B cell (primary cell): ENCODE measurements around the gene RAB11FIP5. TPM values are rescaled to one million over a fixed set of nuclear protein-coding genes. Genes with fewer than 3 reads are reported as not detected.

Experiments used
- ATAC-seq: fragments of 200-7000 bp; cut with Tn5 transposase; one replicate; pipeline ENCODE4 v1.10.0; 2021; ENCODE audit warnings: low read depth, mild to moderate bottlenecking, moderate number of reproducible peaks, moderate library complexity
- CTCF ChIA-PET: fragments of 350-600 bp; sonication (Branson Sonifier 250); formaldehyde crosslinking; loops from one replicate; lab custom pipeline; 2021; ENCODE audit warnings: antibody characterized with exemption, inconsistent platforms; lab: Charles Lee
- POLR2A ChIA-PET: fragments of 350-600 bp; sonication (Branson Sonifier 250); formaldehyde crosslinking; loops from one replicate; lab custom pipeline; 2021; ENCODE audit warnings: antibody characterized with exemption; lab: Charles Lee
- DNase-seq: peaks from one replicate; pipeline ENCODE4 v3.0.0; 2013
- H2AFZ ChIP-seq: 2 replicates; pipeline ENCODE4 v1.6.1; 2012; ENCODE audit warnings: mild to moderate bottlenecking, low read depth, low read length; ENCODE audit not compliant: insufficient read depth, poor library complexity, severe bottlenecking
- H3K27ac ChIP-seq, 2 donors: 1 replicate in 1 of 2; 2 replicates in 1 of 2; pipeline ENCODE4 v1.5.1; 2012 to 2013; ENCODE audit warnings: low read length in 2 of 2, mild to moderate bottlenecking in 2 of 2, moderate library complexity in 1 of 2
- H3K27me3 ChIP-seq, 4 experiments: fragments of 200-600 bp in 1 of 4; sonication (generic) in 1 of 4; replicated peaks in 1 of 4; 1 replicate in 2 of 4; 2 replicates in 2 of 4; pipeline versions ENCODE4 v1.6.1 to v1.7.0; 2013 to 2016; ENCODE audit warnings: low read length in 3 of 4, mild to moderate bottlenecking in 2 of 4, mixed read lengths in 1 of 4, moderate library complexity in 1 of 4; ENCODE audit not compliant: insufficient read depth in 4 of 4, control insufficient read depth in 3 of 4; ENCODE audit errors: control extremely low read depth in 1 of 4
- H3K36me3 ChIP-seq, 2 experiments: replicated peaks in 1 of 2; 1 replicate in 1 of 2; 2 replicates in 1 of 2; pipeline versions ENCODE4 v1.6.1 to v1.7.1; 2013; ENCODE audit warnings: low read length in 1 of 2; ENCODE audit not compliant: insufficient read depth in 2 of 2, control insufficient read depth in 1 of 2; ENCODE audit errors: control extremely low read depth in 1 of 2, extremely low read depth in 1 of 2
- H3K4me1 ChIP-seq, 2 donors: fragments of 200-600 bp in 1 of 2; sonication (generic) in 1 of 2; 1 replicate in 1 of 2; 2 replicates in 1 of 2; pipeline versions ENCODE4 v1.5.1 to v1.6.1; 2013 to 2017; ENCODE audit warnings: low read length in 2 of 2; ENCODE audit not compliant: control insufficient read depth in 2 of 2, insufficient read depth in 2 of 2
- H3K4me2 ChIP-seq: replicated peaks from 2 replicates; pipeline ENCODE3; 2012; ENCODE audit warnings: mild to moderate bottlenecking, low read depth, low read length; ENCODE audit not compliant: poor library complexity, severe bottlenecking
- H3K4me3 ChIP-seq, 5 experiments: fragments of 200-600 bp in 1 of 5; sonication (generic) in 1 of 5; 1 replicate in 3 of 5; 2 replicates in 2 of 5; pipeline versions ENCODE4 v1.5.1 to v1.7.0; 2011 to 2016; ENCODE audit warnings: low read length in 4 of 5, mild to moderate bottlenecking in 4 of 5, low read depth in 2 of 5, control low read depth in 1 of 5, moderate library complexity in 1 of 5; ENCODE audit not compliant: insufficient read depth in 1 of 5; ENCODE audit errors: control extremely low read depth in 1 of 5, extremely low read depth in 1 of 5
- H3K79me2 ChIP-seq: fragments of 200-600 bp; sonication (generic); one replicate; pipeline ENCODE4 v1.6.0; 2016; ENCODE audit warnings: low read length; ENCODE audit not compliant: control insufficient read depth, insufficient read depth
- H3K9ac ChIP-seq: fragments of 200-600 bp; sonication (generic); 2 replicates; pipeline ENCODE4 v1.6.1; 2017; ENCODE audit warnings: mild to moderate bottlenecking, low read length, moderate library complexity
- H3K9me3 ChIP-seq, 3 donors: one replicate each; pipeline versions ENCODE4 v1.6.1 to v1.7.1; 2013; ENCODE audit warnings: low read length in 2 of 3; ENCODE audit not compliant: control insufficient read depth in 2 of 3, insufficient read depth in 1 of 3; ENCODE audit errors: control extremely low read depth in 1 of 3
- H4K20me1 ChIP-seq: 2 replicates; pipeline ENCODE4 v1.6.0; 2012; ENCODE audit warnings: mild to moderate bottlenecking, low read length; ENCODE audit not compliant: insufficient read depth, control insufficient read depth, poor library complexity, severe bottlenecking
- H3K27ac Mint-ChIP-seq: one replicate; pipeline ENCODE4 v1.8.0; 2021; ENCODE audit warnings: mixed read lengths
- H3K27me3 Mint-ChIP-seq: one replicate; pipeline ENCODE4 v1.8.0; 2021; ENCODE audit warnings: mixed read lengths
- H3K4me1 Mint-ChIP-seq: one replicate; pipeline ENCODE4 v1.8.0; 2021; ENCODE audit warnings: mixed read lengths
- H3K4me3 Mint-ChIP-seq: one replicate; pipeline ENCODE4 v1.8.0; 2021; ENCODE audit warnings: mixed read lengths
- H3K9me3 Mint-ChIP-seq: one replicate; pipeline ENCODE4 v1.8.0; 2022; ENCODE audit warnings: mixed read lengths; ENCODE audit not compliant: insufficient read depth
- CTCF ChIP-seq: fragments of 200-600 bp; IDR thresholded peaks from one replicate; pipeline ENCODE4 v1.8.0; 2022; ENCODE audit warnings: antibody characterized with exemption, mild to moderate bottlenecking
- EZH2 ChIP-seq: IDR thresholded peaks from 2 replicates; pipeline ENCODE4 v1.6.1; 2012; ENCODE audit warnings: borderline replicate concordance, low read depth, mild to moderate bottlenecking, moderate library complexity, low read length; ENCODE audit not compliant: insufficient read depth, poor library complexity, severe bottlenecking
- WGBS: methylation state at CpG from one replicate; pipeline ENCODE4 v1.1.5; 2013; ENCODE audit warnings: missing lambda C conversion rate; ENCODE audit not compliant: insufficient coverage; 5-methylcytosine and 5-hydroxymethylcytosine counted together
- intact Hi-C: fragments of 100-400 bp; cut with micrococcal nuclease; formaldehyde crosslinking; loops from one replicate; pipeline ENCODE4 v1.10.0; 2022
- polyA plus RNA-seq: library from polyadenylated mRNA; depleted of rRNA; stranded (reverse); fragments of >200 nt; gene quantifications from 2 replicates; pipeline ENCODE4 v1.2.3, GENCODE V29; 2012
- total RNA-seq, 2 donors: library from RNA; stranded (reverse); fragments of 120-200 nt in 1 of 2; gene quantifications; 1 replicate in 1 of 2; 2 replicates in 1 of 2; pipeline versions ENCODE4 v1.2.3 to v1.2.4, GENCODE V29; 2013 to 2022

Gene RAB11FIP5
- total and polyA plus RNA-seq, 2 donors (not counting 1 experiment from before 2014, with no cell fraction given): 1.7 to 4.6 TPM

- ChIA-PET POLR2A (no interaction called here), CTCF (interaction anchor here (2.1 kb wide), 1 partner anchor 19 kb away, joined by 4 read pairs; no protein-coding TSS in a partner anchor)
- Histone ChIP-seq H3K27ac (no peak overlapping the region), H3K79me2 (no peaks in the 10 kb centered on the region), H3K27me3 (no peaks in the 10 kb centered on the region), H3K9ac (no peak overlapping the region), H2AFZ (no peak overlapping the region), H3K9me3 (no peaks in the 10 kb centered on the region), H3K4me3 (no peak overlapping the region), H3K4me1 (no peaks in the 10 kb centered on the region), H3K36me3 (no peaks in the 10 kb centered on the region), H3K4me2 (no peak overlapping the region), H4K20me1 (no peaks in the 10 kb centered on the region)
- intact Hi-C loops: no loop called here
- H3K4me1 Mint-ChIP-seq: no peaks in the 10 kb centered on the region
- no peak for ATAC-seq
- no peak overlapping the region for H3K4me3 Mint-ChIP-seq
- peaks cover 24% of the 10 kb centered on the region for H3K27me3 Mint-ChIP-seq
- WGBS: no CpG with 5 or more reads among the region's 2 CpGs
- TF ChIP-seq CTCF (no peak), EZH2 (no peak)
- no peak for DNase-seq
- H3K27ac Mint-ChIP-seq: no peak overlapping the region
- H3K9me3 Mint-ChIP-seq: peaks cover 2% of the 10 kb centered on the region
Measured at GRCh38 chr2:73141896-73142295, 29.1 kb upstream of the RAB11FIP5 start.

- no peaks in the 10 kb centered on the region for H3K79me2 ChIP-seq
- Mint-ChIP-seq H3K27me3 (peaks cover 11% of the 10 kb centered on the region), H3K4me3 (no peak overlapping the region), H3K9me3 (peaks cover 2% of the 10 kb centered on the region), H3K27ac (no peak overlapping the region), H3K4me1 (no peaks in the 10 kb centered on the region)
- no peaks in the 10 kb centered on the region for H4K20me1 ChIP-seq
- no peak overlapping the region for H3K27ac ChIP-seq
- ChIA-PET CTCF (no interaction called here), POLR2A (no interaction called here)
- DNase-seq (no peak), ATAC-seq (no peak)
- TF ChIP-seq CTCF (no peak), EZH2 (no peak)
- H3K27me3 ChIP-seq: peaks cover 0 to 3% (median 0%) of the 10 kb centered on the region in 4 experiments
- H3K4me2 ChIP-seq: no peak overlapping the region
- H3K36me3 ChIP-seq: no peaks in the 10 kb centered on the region
- H3K4me3 ChIP-seq: no peak overlapping the region
- H3K4me1 ChIP-seq: no peaks in the 10 kb centered on the region
- no peaks in the 10 kb centered on the region for H3K9me3 ChIP-seq
- intact Hi-C loops: no loop called here
- H2AFZ ChIP-seq: no peak overlapping the region
- H3K9ac ChIP-seq: no peak overlapping the region
- WGBS: 63% methylated on average over 1 of the region's 2 CpGs
Measured at GRCh38 chr2:73135236-73135635, 22.5 kb upstream of the RAB11FIP5 start.
